GM18502 (cell line): Measurements from ENCODE around the gene NDUFB1.

Experiments
- ATAC-seq: cut with Tn5 transposase; IDR thresholded peaks from one replicate; pipeline ENCODE4 v1.9.1; 2021; ENCODE audit warnings: mild to moderate bottlenecking; ENCODE audit not compliant: unreplicated experiment, poor library complexity

The NDUFB1 gene

DNA sequence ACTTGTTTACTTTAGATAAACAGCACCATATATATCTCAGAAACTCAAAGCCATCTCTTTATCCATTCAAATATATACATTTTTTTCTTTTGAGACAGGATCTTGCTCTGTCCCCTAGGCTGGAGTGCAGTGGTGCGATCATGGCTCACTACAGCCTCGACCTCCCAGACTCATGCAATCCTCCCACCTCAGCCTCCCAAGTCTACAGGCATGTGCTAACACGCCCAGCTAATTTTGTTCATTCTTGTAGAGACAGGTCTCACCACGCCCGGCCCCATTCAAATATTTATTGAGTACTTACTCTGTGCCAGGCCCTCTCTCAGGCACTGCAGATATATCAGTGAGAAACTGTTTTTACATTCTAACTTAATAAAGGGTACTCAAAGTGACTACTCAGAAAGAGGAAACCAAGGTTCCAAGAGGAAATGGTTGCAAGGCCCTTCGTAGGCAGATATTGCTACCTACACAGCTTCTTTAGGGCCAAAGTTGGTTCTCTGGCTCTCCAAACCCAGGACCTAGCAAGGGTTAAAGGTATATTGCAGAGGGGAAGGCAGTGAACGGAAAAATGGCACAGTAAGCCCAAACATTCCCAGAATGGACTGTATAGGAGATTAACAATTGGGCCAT is 18.0 kb downstream of the NDUFB1 start:
- ATAC-seq, result no peak

DNA sequence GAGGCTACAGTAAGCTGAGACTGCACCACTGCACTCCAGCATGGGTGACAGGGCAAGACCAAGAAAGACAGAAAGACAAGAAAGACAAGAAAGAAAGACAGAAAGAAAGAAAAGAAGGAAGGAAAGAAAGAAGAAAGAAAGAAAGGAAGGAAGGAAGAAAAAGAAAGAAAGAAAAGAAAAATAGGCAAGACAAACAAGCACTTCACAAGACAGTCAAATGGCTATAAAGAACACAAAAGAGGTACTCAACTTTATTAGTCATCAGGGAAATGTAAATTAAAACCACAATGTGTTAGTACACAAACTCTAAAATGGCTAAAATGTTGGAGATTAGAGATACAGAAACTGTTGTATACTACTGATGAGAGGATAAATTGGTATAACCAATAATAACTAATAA is 21.7 kb downstream of the NDUFB1 start:
- no peak for ATAC-seq

DNA sequence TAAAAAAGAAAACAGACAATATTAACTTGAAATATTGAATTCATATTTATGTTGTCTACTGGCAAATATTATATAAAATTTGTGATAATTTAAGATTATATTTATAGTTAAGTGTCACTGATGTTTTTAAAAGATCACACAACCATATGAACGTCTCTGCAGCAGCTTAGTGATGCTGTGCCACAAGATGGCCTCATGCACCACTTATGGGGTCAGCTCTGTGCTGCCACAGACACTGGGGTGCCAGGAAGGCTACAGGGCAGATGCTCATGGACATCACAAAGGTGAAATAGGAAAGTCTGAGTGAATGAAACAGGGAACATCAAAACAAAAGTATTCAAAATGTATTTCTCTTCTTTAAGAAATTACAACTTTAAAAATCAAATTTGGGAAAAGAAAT is 28.2 kb downstream of the NDUFB1 start:
- no peak for ATAC-seq

DNA sequence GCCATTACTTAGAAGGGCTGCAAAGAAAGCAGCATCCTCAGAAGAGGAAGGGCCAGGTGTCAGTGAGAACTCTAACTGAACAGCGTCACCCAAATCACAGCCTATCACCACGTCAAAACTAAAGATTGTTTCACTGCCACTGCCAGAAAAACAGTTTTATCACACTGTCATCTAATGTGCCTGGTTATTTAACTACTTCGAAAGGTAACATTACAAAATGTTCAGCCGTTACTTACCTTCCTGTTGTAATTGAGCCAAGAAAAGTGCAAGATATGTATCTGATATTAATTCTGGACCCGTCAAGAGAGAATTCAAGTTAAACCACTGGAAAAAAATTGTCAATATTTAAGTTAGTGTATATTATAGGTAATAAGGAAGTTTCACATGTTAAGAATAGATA is 33.0 kb downstream of the NDUFB1 start:
- ATAC-seq, result no peak

DNA sequence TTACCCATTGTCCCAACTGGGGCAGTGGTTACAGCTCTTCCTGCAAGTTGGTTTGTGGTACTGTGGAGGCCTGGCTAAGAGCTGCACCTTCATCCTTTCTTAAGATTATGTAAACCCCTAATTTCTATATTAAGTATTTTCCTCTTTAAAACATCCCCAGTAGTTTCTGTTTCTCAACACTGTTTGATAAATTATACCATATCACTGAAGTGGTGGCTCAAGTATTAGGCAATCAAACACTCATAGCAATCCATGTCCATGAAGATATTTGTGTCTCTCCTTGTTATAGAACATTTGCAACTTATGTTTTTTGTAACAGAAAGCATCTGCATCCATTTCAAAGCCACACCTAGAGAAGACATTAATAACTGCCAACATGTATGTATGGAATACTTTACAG is 47.0 kb downstream of the NDUFB1 start:
- ATAC-seq, result no peak
